Forelimb muscle (tissue), 1 donor: ENCODE data around the gene CATSPERE. TPM values are rescaled to one million over a fixed set of nuclear protein-coding genes. Genes with fewer than 3 reads are reported as not detected.
"Not testable (repeated sequence)": the region's sequence is repeated elsewhere in the genome, so short reads cannot be mapped to it uniquely, and the experiment has no call there.

ENCODE experiments used
- DNase-seq: peaks from one replicate; pipeline ENCODE4 v3.0.0-alpha.2; 2013; ENCODE audit warnings: low read depth
- polyA plus RNA-seq: library from polyadenylated mRNA; unstranded; fragments of 120-200 nt; gene quantifications from one replicate; pipeline ENCODE4 v1.2.1, GENCODE V29; 2013; ENCODE audit not compliant: insufficient read length

Gene CATSPERE
- polyA plus RNA-seq, 1 donor, result 0.77 TPM

DNA sequence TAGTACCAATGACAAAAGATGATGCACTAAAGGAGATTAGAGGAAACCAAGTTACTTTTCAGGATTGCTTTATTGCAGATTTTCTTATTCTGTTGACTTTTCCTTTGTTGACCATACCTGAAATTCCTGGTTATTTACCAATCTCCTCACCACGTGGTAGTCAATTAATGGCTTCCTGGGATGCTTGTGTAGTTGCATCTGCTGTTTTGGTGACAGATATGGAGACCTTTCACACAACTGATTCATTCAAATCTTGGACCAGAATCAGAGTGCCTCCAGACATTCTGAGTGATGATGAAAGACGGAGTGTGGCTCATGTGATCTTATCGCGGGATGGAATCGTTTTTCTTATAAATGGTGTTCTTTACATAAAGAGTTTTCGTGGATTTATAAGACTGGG is 91.3 kb downstream of the CATSPERE start:
- DNase-seq, result no peak

DNA sequence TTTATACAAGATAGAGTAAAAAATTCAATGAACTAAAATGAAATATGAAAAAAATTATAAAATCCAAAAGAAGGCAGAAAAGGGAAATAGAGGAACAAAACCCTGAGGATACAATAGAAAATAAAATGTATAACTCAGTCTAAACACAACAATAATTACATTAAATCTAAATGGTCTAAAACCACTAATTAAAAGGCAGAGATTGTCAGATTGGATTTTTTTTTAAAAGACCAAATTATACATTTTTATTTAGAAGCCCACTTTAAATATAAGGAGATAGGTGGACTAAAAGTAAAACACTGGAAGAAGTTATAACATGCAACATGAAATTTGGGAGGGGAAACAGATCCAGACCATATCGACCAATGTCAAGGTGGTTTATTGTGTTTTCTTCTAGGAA is 95.2 kb downstream of the CATSPERE start:
- no peak for DNase-seq

DNA sequence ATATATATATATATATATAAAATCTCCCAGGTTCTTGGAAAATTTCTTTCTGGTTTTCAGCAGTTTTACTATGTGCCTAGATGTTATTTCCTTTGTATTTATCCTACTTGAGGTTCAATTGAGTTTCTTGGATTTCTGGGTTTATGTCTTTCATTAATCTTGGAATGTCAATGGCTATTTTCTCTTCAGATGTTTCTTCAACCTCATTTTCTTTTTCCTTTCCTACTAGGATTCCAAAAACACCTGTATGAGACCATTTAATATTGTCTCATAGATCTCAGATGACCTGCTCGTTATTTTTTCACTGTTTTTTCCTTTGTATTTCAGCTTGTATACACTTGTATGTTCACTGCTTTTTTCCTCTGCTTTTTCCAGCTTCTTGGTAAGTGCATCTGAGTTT is 96.5 kb downstream of the CATSPERE start:
- DNase-seq, result no peak

DNA sequence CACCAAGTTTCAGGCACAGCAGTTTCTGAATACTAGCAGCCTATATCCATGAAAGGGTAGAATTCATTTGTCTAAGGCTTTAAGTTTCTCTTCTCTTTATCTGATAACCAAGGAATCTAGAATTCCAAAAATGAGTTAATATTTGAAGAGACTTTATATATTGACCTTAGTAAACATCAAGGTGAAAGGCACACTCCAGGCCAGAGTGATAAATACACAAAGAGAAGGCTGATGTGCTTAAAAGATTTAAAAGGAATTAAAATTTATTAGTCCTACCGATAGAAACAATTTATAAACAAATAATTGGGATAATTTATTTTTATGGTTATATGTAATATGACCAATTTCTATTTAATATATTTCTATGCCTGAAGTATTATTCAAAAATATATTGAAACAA is 98.5 kb downstream of the CATSPERE start:
- DNase-seq, result no peak

DNA sequence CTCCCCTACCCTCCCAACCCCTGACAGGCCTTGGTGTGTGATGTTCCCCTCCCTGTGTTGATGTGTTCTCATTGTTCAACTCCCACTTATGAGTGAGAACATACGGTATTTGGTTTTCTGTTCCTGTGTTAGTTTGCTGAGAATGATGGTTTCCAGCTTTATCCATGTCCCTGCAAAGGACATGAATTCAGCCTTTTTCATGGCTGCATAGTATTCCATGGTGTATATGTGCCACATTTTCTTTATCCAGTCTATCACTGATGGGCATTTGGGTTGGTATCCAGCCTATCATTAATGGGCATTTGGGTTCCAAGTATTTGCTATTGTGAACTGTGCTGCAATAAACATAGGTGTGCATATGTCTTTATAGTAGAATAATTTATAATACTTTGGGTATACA is 101.8 kb downstream of the CATSPERE start:
- DNase-seq, result not testable (repeated sequence)

DNA sequence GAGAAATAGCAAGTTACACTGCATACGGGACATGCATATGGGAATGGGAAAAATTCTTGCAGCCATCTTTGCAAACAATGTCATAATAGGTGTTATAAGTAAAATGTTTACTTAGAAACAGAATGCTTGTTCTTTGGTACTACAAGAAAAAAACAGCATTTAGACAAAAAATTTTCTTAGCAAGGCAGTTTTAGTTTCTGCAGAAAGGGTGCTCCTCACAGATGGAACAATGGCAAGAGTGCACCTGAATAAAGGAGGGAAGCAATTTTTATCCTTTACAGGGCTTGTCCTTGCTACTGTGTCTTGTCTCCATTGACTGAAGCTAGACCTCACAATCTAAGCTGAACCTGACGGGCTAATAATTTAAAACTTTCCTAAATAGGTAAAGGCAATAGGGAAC is 112.7 kb downstream of the CATSPERE start:
- DNase-seq, result no peak

DNA sequence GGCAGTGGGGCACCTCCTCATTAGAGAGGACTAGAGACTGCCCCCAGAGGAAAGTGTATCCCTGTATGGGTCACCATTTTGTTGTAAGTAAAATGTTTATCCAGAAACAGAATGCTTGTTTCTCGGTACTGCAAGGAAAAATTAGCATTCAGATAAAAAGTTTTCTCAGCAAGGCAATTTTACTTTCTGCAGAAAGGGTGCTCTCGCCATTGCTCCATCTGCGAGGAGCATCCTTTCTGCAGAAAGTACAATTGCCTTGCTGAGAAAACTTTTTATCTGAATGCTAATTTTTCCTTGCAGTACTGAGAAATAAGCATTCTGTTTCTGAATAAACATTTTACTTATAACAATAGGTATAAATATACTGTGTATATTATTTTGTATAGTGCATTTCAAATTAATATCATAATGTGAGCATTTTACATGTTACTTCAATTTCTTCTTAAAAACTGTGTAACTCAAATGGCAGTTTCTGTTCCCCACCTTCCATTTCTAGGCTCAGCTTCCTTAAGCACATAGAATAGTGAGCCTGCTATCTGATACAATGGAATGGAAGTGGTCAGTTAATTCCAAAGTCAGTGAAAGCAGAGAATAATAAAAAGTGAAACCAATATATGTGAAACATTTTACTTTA is 115.3 kb downstream of the CATSPERE start:
- no peak for DNase-seq

DNA sequence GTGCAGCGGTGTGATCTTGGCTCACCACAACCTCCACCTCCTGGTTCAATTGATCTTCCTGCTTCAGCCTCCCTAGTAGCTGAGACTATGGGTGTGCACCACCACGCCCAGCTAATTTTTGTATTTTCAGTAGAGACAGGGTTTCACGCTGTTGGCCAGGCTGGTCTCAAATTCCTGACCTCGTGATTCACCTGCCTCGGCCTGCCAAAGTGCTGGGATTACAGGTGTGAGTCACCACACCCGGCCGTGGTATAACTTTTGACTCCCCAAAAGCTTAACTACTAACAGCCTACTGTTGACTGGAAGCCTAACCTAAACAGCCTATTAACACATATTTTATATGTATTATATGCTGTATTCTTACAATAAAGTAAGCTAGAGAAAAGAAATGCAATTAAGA is 117.1 kb downstream of the CATSPERE start:
- DNase-seq, result not testable (repeated sequence)

DNA sequence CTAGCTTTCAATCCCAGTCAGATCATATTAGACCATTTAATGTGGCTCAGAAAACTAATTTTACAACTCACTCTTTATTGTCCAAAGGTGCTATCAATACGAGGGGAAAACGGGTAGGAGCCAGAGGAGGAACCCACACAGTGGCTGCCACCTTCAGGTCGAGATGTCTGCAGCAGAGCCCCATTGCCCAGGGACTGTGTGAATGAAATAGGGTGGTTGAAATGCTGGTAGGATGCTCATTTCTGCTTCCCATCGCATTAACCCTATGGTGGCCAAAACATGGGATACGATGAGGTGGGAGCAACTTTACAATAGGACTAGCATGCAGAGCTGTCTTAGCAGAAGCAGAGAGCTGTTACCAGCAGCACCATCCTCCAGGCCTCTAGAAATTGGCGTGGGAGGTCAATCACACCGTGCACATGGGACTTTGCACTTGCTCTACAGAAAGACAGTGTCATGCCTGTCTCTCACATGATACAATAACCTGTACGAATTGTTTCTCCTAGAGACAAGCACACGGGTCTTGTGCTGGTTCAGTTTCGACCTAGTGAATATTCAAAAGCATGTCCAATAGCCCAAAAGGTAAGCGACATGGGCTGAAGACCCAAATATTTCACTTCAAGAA is 122.4 kb downstream of the CATSPERE start:
- DNase-seq, result no peak

DNA sequence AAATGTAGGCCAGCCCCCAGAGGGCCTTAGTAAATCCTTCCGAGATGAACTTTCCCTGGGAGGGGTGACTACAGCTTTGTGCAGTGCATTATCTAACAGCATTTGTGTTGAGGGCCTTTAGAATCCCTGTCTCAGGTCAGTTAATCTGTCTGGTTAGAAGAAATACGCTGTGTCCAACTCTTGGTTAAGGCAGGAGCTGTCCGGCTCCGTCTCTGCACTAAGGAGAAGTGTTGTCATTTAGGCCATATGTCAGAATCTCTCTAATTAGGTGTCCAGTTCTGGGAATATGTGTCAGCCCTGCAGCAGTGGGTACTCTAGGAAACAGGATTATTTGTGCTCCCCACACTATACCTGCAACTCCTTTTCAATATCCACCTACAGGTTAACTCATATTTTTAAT is 124.8 kb downstream of the CATSPERE start:
- no peak for DNase-seq

DNA sequence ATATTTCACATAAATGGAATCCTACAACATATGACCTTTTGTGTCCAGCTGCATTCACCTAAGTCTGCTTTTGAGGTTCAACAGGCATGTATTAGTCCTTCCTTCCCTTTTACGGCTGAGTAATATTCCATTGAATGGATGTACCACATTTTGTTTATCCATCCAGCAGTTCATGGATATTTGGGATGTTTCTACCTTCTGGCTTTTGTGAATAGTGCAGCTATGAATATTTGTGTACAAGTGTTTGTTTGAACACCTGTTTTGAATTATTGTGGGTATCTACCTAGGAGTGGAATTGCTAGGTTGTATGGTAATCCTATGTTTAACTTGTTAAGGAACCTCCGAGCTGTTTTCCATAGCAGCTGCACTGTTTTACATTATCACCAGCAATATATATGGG is 129.6 kb downstream of the CATSPERE start:
- no peak for DNase-seq

DNA sequence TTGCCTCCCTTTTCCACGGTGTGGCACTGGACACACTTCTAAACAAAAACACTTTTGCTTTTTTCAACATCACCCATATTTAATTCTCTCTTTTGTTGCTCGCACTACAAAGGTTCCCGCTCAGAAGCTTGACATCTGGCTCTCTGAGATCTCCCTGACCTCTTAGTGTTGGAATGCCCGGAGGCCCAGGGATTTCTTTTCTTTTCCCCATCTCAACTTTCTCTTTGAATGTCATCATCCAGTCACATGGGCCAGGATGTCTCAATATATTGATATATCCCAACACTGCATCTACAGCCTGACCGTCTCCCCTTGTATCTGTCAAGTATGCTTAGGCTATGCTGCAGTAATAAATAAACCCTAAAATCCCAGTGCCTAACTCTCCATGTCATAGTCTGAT is 137.5 kb downstream of the CATSPERE start:
- no peak for DNase-seq

DNA sequence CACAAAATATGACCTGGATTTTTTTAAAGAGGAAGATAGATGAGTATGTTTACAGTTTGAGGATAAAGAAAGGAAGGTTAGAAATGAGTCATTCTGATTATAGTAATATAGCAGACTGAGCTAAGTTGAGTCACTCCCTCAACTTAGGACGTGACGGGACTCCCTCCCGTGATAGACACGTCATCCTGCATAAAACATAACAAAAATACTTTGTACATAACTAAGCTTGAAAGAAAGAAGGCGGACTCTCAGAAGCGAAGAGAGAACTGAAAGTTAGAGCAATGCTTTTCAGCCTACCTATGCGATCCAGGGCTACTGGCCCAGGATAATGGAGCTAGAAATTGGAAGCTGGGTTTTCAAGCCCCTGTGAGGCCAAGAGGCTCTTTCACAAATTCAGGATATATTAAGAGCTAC is 138.9 kb downstream of the CATSPERE start:
- no peak for DNase-seq

DNA sequence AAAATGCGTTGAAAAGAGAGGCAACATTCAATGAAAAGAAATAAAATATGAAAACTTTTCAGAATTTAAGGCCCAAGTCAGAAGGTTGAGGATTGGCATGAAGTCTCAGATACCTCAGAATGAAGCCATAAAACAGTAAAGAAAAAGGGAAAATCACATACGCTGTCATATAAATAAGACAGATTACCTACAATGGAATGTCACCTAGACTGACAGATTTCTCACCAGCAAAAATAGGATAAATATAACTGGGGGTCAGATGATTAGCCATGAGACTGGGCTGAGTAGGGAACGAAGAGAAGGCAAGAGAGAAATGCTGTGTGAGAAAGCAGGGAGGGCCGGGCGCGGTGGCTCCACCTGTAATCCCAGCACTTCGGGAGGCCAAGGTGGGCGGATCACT is 140.3 kb downstream of the CATSPERE start:
- DNase-seq, result no peak

DNA sequence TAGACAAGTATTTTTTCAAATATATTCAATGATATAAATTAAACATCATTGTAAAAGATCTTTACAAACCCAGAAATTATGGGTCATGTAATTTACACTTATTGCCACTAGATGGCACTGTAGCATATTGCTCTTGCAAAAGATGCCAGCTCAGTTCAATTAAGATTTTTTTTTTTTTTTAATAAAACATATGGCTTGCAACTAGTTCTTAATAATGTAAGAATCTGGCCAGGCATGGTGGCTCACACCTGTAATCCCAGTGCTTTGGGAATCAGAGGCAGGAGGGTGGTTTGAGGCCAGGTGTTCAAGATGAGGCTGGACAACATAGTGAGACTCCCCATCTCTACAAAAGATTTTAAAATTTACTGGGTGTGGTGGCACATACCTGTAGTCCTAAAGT is 142.4 kb downstream of the CATSPERE start:
- DNase-seq, result no peak

DNA sequence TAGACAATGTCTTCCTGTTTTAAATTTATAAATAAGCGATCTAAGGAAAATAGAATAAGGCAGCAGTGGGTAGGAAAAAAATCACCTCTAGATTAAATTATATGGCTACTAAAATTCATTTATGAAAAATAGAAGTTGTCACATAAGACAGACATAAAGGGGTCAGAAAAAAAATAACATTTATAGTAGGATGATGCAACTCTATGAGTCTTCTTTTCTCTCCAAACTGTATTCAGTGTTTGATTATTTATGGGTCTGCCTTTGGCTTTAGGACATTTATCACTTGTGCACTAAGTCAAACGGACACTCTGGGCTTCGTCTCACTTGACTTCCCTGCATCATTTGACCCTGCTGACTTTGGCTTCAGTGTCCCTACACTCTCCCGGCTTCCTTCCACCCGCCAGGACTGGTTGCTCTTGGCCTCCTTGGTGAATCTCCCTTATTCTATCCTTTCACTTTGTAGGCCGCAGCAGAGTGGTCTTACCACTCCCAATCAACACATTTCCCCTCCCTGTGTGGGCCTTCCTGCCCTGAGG is 144.8 kb downstream of the CATSPERE start:
- no peak for DNase-seq

DNA sequence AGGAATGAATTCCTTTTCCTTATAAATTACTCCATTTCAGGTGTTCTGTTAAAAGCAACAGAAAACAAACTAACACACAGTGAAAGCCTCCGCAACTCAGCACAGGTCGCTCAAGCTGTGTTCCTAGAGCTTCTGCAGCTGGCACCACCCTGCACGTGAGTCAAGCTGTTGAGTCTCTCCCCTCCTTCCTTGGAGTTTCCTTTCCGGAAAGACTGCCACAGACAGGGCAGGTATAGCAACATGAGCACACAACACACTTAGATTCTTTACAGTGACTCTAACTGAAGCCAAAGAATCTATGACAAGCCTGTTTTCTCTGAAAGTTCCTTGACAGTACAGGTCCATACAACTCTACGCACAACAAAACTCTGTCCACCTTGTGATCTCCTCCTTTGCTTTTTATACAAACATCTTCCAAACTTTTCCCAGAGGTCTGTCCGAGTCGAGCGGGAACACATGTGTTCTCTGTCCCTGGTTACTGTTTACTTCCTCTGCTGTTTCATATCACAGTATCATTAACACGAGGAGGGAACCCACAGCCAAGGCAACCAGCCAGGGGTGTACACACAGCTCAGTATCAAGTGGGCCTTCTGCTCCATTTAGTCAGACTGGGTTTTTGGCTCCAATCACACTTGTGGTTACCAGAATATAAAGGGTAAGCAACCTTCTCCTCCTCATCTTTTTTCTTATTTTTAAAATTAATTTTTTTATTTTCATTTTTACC is 153.2 kb downstream of the CATSPERE start:
- DNase-seq, result no peak

DNA sequence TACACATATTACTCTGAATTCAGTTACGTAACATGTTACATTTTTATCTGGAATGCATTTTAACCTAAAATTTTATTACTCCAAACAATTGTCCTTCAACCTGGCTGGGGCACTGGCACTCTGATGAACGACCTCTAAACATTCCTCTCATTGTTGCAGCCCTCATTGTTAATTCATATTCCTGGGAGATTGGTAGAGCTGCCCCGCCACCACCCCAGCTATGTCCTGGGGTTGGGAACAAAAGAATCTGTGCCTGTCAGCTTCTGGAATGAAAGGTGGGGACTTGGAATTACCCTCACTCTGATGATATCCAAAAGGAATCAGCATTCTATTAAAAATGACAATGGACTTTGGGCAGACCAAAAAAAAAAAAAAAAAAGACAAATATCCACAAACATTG is 153.8 kb downstream of the CATSPERE start:
- no peak for DNase-seq

DNA sequence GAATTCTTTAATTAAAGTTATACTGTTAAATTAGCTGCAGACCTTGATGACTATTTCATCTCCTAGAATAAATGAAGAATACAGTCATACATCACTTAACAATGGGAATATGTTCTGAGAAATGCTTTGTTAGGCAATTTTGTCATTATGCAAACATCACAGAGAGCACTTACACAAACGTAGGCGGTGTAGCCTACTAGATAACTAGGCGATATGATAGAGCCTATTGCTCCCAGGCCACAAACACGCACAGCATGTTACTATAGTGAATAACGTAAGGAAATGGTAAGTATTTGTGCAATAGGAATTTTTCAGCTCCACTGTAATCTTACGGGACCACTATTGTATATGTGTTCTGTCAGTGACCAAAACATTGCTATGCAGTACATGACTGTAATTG is 154.2 kb downstream of the CATSPERE start:
- no peak for DNase-seq

DNA sequence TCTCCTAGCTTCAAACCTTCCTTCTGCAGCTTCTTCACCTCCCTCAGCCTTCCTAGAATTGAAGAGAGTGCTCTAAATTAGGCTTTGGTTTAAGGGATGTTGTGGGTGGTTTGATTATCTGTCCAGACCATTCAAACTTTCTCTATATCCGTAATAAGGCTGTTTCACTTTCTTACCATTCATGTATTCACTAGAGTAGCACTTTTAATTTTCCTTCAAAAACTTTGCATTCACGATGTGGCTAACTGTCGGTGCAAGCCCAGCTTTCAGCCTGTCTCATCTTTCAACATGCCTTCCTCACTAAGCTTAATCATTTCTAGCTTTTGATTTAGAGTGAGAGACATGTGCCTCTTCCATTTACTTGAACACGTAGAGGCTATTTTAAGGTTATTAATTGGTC is 165.6 kb downstream of the CATSPERE start:
- no peak for DNase-seq

DNA sequence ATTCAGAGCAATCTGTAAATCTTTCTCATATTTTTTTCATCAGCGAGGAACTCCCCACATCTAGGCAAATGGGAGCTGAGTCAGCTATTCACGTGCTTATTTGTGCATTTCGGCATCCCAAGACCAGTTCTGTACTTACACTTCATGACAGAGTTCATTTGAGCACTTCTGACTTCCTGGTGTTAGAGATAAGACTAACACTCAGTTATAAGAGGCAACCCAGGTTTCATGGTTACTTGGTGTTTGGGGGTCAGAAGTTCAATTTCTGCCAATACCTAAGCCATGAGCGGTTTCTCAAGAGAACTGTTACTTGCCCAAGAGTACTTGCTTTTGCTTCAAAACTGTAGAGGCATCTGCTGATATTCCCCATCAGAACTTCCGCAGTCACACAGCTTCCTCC is 167.7 kb downstream of the CATSPERE start:
- no peak for DNase-seq

DNA sequence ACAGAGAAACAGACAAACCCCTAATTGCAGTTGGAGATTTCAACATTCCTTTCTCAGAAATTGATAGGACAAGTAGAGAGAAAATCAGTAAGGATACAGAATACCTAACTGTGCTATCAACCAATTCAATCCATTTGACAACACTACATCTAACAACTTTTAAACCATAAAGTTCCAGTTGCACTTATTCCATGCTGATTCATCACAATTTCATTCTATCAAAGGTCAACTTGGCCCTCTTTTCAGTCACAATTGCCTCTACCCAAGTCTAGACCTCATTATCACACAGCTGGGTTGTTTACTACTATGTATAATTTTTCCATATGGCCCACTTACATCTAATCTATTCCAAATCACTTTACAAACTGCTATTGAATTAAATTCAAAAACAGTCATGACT is 172.1 kb downstream of the CATSPERE start:
- DNase-seq, result no peak

DNA sequence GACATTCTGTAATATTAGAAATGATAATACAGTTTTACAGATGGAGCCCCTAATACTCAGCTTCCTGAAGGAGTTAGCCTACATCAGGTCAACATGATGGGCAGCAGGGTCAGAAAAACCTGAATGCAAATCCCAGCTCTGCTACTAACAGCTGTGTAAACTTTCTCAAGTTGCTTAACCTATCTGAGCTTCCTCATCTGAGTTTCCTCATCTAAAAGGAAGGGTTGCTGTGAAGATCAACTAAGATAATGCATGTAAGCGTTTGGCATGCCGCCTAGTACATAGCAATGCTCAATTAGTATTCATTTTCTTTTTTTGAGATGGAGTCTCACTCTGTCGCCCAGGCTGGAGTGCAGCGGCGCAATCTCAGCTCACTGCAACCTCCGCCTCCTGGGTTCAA is 173.5 kb downstream of the CATSPERE start:
- DNase-seq, result no peak
